Astrocyte (in vitro differentiated cells and primary cell): Measurements from ENCODE around the gene NPLOC4.

Source experiments
- CTCF ChIP-seq: IDR thresholded peaks from 2 replicates; pipeline ENCODE4 v1.5.1; 2011; ENCODE audit warnings: low read depth, mild to moderate bottlenecking, inconsistent platforms, low read length, moderate library complexity; ENCODE audit not compliant: insufficient read depth
- EZH2 ChIP-seq: IDR thresholded peaks from 2 replicates; pipeline ENCODE4 v1.6.1; 2012; ENCODE audit warnings: mild to moderate bottlenecking, low read length, inconsistent platforms; ENCODE audit not compliant: insufficient read depth

GRCh38 chr17:81549826-81550225, 87.1 kb downstream of the NPLOC4 start:
- no peak for TF ChIP-seq CTCF
- no peak for TF ChIP-seq EZH2
